Measurements from ENCODE around the gene NEK5. TPM values are rescaled to one million over a fixed set of nuclear protein-coding genes. Genes with fewer than 3 reads are reported as not detected.

Gene NEK5
- total and polyA plus RNA-seq, 2 of the 8 experiments (the other 6 are each of a cell fraction or from before 2014, with no cell fraction given) = 0.12 to 0.35 TPM

DNA sequence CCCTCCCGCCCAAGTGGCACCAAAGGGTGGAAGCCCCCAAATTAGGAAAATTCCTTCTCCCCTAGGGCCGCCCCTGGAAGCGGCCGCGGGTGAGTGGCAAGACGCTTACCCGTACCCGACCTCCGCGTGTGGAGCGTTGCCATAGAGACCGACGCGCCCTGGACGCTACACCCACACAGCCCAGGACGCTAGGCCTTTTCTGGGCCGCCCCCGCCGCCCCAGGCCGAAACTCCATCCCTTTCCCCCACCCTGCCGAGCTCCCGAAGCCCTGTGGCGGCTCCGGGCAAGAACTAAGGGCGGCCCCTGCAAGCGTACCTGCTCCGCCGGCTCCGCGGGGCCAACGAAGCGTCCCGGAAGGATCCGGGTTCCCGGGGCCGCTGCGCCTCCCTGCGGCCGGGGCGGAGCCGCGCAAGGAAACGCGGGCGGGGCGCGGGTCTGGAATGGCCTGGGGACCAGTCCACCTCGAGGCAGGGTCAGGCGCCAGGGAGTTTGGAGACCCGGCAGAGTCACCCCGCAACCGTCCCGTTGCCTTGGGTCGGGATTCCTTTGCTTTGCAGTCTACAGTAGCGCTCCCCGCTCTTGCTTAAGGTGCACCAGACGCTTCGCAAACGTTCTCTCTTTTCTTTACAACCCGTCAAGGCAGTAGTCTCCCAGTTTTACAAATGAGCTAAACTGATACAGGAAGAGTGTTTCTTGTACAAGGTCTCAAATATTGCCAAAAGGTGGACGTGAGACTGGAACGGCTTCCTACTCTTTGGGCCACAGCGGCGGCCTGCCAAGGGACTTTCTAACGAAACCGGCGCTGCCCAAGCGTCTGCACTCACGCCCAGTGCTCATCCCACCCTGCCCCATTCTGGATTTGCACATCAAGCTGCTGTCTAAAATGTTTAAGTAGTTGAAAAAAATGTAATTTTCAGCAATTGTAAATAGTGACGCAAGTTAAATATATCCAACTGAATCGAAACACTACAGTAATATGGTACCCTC lies at the start of gene NEK5 (continued):
- TF ChIP-seq POLR2A (IDR thresholded peaks at IDR 0.05; ENCODE audit: control extremely low read depth in 1 of 2, low read depth in 2 of 2, low read length in 2 of 2) = no peak
- TF ChIP-seq, protein P1, sequence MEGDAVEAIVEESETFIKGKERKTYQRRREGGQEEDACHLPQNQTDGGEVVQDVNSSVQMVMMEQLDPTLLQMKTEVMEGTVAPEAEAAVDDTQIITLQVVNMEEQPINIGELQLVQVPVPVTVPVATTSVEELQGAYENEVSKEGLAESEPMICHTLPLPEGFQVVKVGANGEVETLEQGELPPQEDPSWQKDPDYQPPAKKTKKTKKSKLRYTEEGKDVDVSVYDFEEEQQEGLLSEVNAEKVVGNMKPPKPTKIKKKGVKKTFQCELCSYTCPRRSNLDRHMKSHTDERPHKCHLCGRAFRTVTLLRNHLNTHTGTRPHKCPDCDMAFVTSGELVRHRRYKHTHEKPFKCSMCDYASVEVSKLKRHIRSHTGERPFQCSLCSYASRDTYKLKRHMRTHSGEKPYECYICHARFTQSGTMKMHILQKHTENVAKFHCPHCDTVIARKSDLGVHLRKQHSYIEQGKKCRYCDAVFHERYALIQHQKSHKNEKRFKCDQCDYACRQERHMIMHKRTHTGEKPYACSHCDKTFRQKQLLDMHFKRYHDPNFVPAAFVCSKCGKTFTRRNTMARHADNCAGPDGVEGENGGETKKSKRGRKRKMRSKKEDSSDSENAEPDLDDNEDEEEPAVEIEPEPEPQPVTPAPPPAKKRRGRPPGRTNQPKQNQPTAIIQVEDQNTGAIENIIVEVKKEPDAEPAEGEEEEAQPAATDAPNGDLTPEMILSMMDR (IDR thresholded peaks at IDR 0.05; ENCODE audit: control extremely low read depth in 1 of 3, insufficient read depth in 1 of 3, low read depth in 1 of 3, low read length in 3 of 3) = peak; percentile 62 to 86 (median 76)
- TF ChIP-seq, protein P2, sequence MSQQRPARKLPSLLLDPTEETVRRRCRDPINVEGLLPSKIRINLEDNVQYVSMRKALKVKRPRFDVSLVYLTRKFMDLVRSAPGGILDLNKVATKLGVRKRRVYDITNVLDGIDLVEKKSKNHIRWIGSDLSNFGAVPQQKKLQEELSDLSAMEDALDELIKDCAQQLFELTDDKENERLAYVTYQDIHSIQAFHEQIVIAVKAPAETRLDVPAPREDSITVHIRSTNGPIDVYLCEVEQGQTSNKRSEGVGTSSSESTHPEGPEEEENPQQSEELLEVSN (IDR thresholded peaks at IDR 0.05) = peak; percentile 48; the same call in 1 of the 2 replicates
- peak; percentile 50 for TF ChIP-seq KDM4A (IDR thresholded peaks at IDR 0.05; ENCODE audit: low read depth, low read length, severe bottlenecking)
- peak; percentile 4; the same call in 1 of the 2 replicates for TF ChIP-seq PHF8 (conservative IDR thresholded peaks at IDR 0.05; ENCODE audit: low read depth, low read length)
- TF ChIP-seq KDM5A (IDR thresholded peaks at IDR 0.05; ENCODE audit: low read length) = no peak
- no peak for TF ChIP-seq GTF2F1 (IDR thresholded peaks at IDR 0.05; ENCODE audit: borderline replicate concordance, low read depth, low read length)
- peak; percentile 37; the same call in 1 of the 2 replicates for TF ChIP-seq TAF1 (IDR thresholded peaks at IDR 0.05; ENCODE audit: low read depth, low read length)

All from H1 (cell line).